Measurements from ENCODE around the gene MS4A10. TPM values are rescaled to one million over a fixed set of nuclear protein-coding genes. Genes with fewer than 3 reads are reported as not detected.
"Not testable (repeated sequence)": the region's sequence is repeated elsewhere in the genome, so short reads cannot be mapped to it uniquely, and the experiment has no call there.

The MS4A10 gene
- total RNA-seq, 1 experiment from 2014 or later, result not detected

DNA sequence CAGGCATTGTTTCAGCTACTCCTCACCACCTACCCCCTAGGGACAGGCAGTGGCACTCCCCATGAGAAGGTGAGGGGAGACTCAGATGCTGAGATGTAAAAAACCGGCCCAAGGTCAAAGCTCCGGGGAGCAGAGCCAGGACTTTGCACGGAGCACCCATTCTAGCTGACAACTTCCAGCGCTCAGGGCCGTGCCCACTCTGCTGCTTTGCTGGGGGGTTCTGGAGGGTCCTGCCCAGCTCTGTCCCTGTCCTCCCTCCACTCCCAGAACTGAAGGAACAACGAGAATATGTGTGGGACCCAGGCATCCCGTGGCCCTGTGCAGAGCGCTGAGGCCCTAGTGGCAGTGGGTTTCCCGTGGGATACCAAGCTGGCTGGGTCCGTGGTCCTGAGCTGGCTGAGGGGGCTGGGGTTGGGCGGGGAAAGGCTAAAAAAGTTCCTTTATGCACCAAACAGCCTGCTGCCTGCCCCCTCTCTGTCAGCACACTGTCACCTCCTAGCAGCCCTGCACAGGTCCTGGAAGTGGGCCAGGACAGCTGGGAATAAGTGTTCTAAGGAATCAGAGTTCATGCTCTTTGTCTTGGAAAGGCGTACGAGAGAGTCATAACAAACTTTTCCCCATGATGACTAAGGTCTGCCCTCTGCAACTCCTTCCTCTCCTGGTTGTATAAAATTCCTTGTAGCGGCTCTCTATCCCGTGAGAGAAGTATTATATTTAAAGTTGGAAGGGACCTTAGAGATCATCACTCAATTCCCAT lies 1.9 kb downstream of the MS4A10 start:
- peak; percentile 93 for DNase-seq (ENCODE audit: low read depth)

- no peak for DNase-seq (ENCODE audit: low read depth)
Measured at GRCh38 chr11:60788401-60789125, 3.4 kb downstream of the MS4A10 start.

- no peak for DNase-seq (ENCODE audit: low read depth)
Measured at GRCh38 chr11:60790726-60791125, 5.6 kb downstream of the MS4A10 start.

- no peak for DNase-seq (ENCODE audit: low read depth)
Measured at GRCh38 chr11:60791153-60791933, 6.2 kb downstream of the MS4A10 start.

DNA sequence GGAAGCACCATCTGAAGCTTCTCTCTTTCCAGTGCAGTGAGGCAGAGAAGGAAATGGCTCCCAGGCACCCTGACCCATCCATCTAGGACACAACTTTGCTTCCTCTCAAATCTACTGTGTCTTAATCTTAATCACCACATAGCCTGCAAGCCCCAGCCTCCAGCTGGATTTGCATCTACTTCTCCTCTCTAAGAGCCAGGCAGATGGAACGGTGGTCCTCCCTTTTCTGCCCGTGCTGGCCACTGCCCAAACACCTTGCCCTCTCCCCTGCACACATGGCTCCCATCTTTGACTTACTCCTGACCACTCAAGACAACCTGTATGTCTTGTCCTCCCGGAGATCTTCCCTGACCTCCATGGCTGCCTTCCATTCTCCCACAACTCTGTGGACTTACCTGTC lies 7.4 kb downstream of the MS4A10 start:
- DNase-seq (ENCODE audit: low read depth), result no peak

DNA sequence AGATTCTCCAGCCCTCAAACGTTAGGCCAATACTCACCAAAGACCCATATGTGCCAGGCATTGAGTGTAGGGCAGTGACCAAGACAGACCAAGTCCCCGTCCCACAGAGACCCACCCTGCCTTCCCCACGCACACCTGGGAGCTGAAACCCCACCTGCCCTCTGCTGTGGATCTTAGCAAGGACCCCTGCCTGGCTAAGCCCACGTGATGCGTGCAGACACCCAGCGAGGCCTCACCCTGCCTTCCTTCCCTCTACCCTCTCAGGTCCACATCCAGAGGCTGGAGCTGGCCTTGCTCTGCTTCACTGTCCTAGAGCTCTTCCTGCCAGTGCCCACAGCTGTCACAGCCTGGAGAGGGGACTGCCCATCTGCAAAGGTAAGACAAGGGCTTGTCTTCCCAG lies 10.2 kb downstream of the MS4A10 start:
- no peak for DNase-seq (ENCODE audit: low read depth)

DNA sequence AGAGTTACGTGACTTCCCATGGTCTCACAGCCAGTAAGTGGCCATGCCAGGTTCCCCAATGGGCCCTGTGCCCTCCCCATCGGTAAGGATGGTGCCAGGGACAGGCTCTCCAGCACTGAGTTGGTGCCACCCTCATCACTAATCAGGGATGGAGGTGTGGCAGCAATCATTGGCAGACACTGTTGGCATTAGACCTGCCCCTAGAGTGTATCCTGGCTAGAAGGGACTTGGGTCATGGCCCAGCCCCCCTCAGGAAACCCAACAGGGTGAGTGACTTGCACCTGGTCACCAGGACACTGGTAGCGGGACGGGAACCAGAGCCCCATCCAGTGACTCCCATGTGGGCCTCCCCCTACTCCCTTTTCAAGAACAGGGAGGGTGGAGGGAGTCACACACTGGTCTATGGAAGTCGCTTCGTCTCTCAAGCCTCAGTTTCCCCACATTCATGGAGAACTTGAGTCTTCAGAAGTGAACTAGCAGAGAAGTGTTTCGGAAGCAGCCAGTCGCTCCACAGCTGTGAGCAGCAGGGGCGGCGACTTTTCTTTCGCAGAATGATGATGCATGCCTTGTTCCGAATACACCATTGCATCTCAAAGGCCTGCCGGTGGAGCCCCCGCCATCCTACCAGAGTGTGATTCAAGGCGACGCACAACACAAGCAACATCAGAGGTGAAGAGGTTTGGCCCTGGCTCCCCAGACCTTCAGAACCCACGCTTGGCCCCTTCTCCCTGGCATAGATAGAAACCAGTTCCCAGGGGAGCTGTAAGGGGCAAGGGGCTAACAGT lies 12.9 kb downstream of the MS4A10 start:
- no peak for DNase-seq (ENCODE audit: low read depth)

- DNase-seq (ENCODE audit: low read depth), result no peak
Measured at GRCh38 chr11:60798631-60799030, 13.5 kb downstream of the MS4A10 start.

GRCh38 chr11:60801194-60801593 lies 16.1 kb downstream of the MS4A10 start:
- no peak for DNase-seq (ENCODE audit: low read depth)

GRCh38 chr11:60803273-60803936 lies 18.3 kb downstream of the MS4A10 start:
- no peak for DNase-seq (ENCODE audit: low read depth)

DNA sequence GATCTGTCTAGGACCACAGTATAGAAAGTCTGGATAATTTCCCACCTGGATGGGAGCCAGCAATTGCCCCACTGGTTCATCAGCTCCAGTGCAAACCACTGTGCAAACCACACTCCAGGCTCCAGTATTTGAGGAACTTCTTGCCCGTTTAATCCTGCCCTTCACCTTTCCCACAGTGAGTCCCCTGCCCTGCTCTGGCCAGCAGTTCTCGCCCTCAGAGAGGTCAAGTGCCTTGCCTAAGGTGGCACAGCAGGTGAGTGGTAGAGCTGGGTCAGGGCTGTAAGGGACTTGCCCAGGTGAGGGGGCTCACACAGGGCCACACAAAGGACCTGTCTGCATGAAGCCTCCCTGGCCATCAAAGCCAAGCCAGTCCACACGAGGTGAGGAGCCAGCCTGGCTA lies 24.1 kb downstream of the MS4A10 start:
- DNase-seq (ENCODE audit: low read depth), result no peak

GRCh38 chr11:60809691-60810090 lies 24.6 kb downstream of the MS4A10 start:
- no peak for DNase-seq (ENCODE audit: low read depth)

GRCh38 chr11:60810151-60810550 lies 25.0 kb downstream of the MS4A10 start:
- no peak for DNase-seq (ENCODE audit: low read depth)

DNA sequence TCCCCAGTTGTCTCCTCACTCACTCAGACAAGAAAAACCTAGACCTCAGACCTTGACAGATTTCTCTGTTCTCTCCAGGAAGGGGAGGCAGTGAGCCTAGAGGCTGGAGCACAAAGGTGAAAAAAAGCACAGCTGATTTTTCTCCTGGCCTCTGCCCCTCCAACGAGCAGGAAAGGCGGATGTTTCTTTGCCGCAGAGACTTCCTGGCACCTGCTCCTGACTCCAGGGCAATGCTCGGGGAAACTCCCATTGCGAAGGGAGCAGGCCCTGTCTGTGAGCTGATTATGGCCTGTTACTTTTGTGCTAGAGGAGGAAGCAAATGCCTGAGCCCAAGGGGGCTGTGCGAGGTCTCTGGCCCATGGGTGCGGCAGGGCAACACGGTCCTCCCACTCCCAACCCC lies 25.4 kb downstream of the MS4A10 start:
- no peak for DNase-seq (ENCODE audit: low read depth)

DNA sequence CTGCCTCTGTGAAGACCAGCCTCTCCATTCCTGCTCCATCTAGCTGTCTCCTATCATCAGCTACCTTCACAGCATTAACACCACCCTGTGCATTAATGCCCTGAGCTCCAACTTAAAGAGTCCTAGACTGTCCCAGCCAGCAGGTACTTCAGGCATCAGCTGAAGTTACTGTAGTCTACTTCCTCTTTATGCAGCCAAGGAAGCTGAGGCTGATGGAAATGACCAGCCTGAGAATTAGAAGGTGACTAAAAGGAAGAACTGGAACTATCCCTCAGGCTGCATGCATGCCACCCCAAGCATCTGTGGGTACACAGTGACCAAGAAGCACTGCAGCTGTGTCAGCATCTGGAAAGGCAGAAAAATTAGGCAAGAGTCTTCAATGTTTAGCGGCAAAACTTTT lies 28.2 kb downstream of the MS4A10 start:
- no peak for DNase-seq (ENCODE audit: low read depth)

- DNase-seq (ENCODE audit: low read depth), result no peak
Measured at GRCh38 chr11:60814112-60814511, 29.0 kb downstream of the MS4A10 start.

- no peak for DNase-seq (ENCODE audit: low read depth)
Measured at GRCh38 chr11:60816590-60817157, 31.5 kb downstream of the MS4A10 start.

DNA sequence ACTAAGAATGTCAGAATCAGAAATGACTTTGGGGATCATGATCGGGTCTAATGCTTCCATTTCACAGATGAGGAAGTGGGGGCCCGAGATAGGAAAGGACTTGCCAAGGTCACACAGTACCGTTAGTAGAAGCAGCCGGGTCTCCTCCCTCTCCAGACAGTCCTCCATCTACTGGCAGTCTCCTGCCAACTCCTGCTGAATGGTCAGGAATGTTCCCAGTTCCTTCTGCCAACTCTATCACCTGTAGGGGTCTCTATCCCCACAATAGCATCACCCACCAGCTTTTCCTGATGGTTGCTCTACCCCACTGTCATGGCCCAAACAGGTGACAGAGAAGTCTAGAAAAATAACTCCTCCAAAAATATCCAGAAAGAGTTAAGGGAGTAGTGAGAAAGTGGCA lies 32.9 kb downstream of the MS4A10 start:
- no peak for DNase-seq (ENCODE audit: low read depth)

GRCh38 chr11:60821827-60822599 lies 36.9 kb downstream of the MS4A10 start:
- no peak for DNase-seq (ENCODE audit: low read depth)

GRCh38 chr11:60823745-60824306 lies 38.7 kb downstream of the MS4A10 start:
- DNase-seq (ENCODE audit: low read depth), result not testable (repeated sequence)
